GM13976 (cell line): Measurements from ENCODE around the gene CCER1.

Experiments
- DNase-seq: peaks from one replicate; pipeline ENCODE4 v3.0.0; 2012; ENCODE audit warnings: low spot score
- in situ Hi-C: fragments of 300-500 bp; cut with MboI; formaldehyde crosslinking; loops from one replicate; pipeline ENCODE4 v1.12.0; 2022; ENCODE audit warnings: low sequenced_read_pairs, mixed read lengths, inconsistent platforms; ENCODE audit not compliant: unreplicated experiment
- TF ChIP-seq, protein P1 (sequence below): IDR thresholded peaks from 2 replicates; pipeline ENCODE4 v1.5.1; 2012; ENCODE audit warnings: borderline replicate concordance, mild to moderate bottlenecking; ENCODE audit not compliant: insufficient read depth; ENCODE audit errors: extremely low read depth, missing control alignments, control extremely low read depth

Gene CCER1

GRCh38 chr12:90972226-90972625 is 17.2 kb upstream of the CCER1 start:
- no peak for DNase-seq
- TF ChIP-seq, protein P1, sequence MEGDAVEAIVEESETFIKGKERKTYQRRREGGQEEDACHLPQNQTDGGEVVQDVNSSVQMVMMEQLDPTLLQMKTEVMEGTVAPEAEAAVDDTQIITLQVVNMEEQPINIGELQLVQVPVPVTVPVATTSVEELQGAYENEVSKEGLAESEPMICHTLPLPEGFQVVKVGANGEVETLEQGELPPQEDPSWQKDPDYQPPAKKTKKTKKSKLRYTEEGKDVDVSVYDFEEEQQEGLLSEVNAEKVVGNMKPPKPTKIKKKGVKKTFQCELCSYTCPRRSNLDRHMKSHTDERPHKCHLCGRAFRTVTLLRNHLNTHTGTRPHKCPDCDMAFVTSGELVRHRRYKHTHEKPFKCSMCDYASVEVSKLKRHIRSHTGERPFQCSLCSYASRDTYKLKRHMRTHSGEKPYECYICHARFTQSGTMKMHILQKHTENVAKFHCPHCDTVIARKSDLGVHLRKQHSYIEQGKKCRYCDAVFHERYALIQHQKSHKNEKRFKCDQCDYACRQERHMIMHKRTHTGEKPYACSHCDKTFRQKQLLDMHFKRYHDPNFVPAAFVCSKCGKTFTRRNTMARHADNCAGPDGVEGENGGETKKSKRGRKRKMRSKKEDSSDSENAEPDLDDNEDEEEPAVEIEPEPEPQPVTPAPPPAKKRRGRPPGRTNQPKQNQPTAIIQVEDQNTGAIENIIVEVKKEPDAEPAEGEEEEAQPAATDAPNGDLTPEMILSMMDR, result no peak
- in situ Hi-C loops, result loop anchor here (25.0 kb wide), 1 partner anchor 340 kb away; no protein-coding TSS in a partner anchor

GRCh38 chr12:90970911-90971310 is 15.9 kb upstream of the CCER1 start:
- TF ChIP-seq, protein P1, result no peak
- DNase-seq, result no peak
- in situ Hi-C loops, result loop anchor here (25.0 kb wide), 1 partner anchor 341 kb away; no protein-coding TSS in a partner anchor

- TF ChIP-seq, protein P1, result no peak
- in situ Hi-C loops, result loop anchor here (25.0 kb wide), 1 partner anchor 342 kb away; no protein-coding TSS in a partner anchor
- DNase-seq, result no peak
These were observed 15.5 kb upstream of the CCER1 start for GRCh38 chr12:90970471-90970870.

DNA sequence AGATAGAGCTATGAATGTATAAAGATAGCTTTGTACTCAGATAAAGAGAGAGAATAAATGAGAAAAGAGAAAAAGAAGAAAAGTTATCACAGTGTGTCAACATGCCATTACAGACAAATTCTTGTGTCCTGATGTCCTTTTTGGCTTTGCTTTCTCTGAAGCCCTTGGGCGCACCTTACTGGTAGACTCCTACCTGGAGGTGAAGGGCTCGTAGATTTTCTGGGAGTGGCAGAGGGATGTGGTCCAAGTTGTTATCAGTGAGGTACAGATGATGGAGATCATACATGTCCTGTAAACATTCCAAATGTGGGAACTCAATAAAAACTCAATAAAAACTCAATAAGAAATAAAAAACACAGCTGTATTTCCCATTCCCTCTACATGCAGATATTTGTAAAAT is 14.9 kb upstream of the CCER1 start:
- TF ChIP-seq, protein P1, result no peak
- in situ Hi-C loops, result loop anchor here (25.0 kb wide), 1 partner anchor 342 kb away; no protein-coding TSS in a partner anchor
- no peak for DNase-seq

- TF ChIP-seq, protein P1, result no peak
- in situ Hi-C loops, result loop anchor here (25.0 kb wide), 1 partner anchor 343 kb away; no protein-coding TSS in a partner anchor
- DNase-seq, result no peak
These were observed 14.4 kb upstream of the CCER1 start for GRCh38 chr12:90969346-90969745.

- in situ Hi-C loops, result loop anchor here (25.0 kb wide), 1 partner anchor 347 kb away; no protein-coding TSS in a partner anchor
- DNase-seq, result no peak
- TF ChIP-seq, protein P1, result no peak
These were observed 10.2 kb upstream of the CCER1 start for GRCh38 chr12:90965204-90965603.
